Upper lobe of right lung (tissue), 1 donor: ENCODE data around the gene CEP112. TPM values are rescaled to one million over a fixed set of nuclear protein-coding genes. Genes with fewer than 3 reads are reported as not detected.
A peak's percentile ranks its signal among the peaks of the same experiment; 100 is the strongest.

Experiments used
- ATAC-seq: fragments of 200-7000 bp; cut with Tn5 transposase; one replicate; pipeline ENCODE4 v1.9.1; 2020; ENCODE audit warnings: mild to moderate bottlenecking, moderate library complexity
- DNase-seq: peaks from one replicate; pipeline ENCODE4 v3.0.0-alpha.2; 2020
- H3K27ac ChIP-seq: fragments of 200-600 bp; one replicate; pipeline ENCODE4 v1.8.0; 2022
- H3K27me3 ChIP-seq: fragments of 200-600 bp; one replicate; pipeline ENCODE4 v1.8.0; 2022; ENCODE audit warnings: mild to moderate bottlenecking
- H3K36me3 ChIP-seq: fragments of 200-600 bp; one replicate; pipeline ENCODE4 v1.8.0; 2022
- H3K4me1 ChIP-seq: fragments of 200-600 bp; one replicate; pipeline ENCODE4 v1.8.0; 2022
- H3K4me3 ChIP-seq: fragments of 200-600 bp; one replicate; pipeline ENCODE4 v1.8.0; 2022; ENCODE audit warnings: mild to moderate bottlenecking
- H3K9me3 ChIP-seq: fragments of 200-600 bp; one replicate; pipeline ENCODE4 v1.8.0; 2022
- intact Hi-C: fragments of 100-400 bp; cut with DNase I; formaldehyde crosslinking; loops from one replicate; pipeline ENCODE4 v1.11.0; 2022
- total RNA-seq: library from RNA; stranded (reverse); fragmentation: NEBNext Ultra II Directional; extraction: Animal tissue kit (Norgen Biotek cat#: 25700); gene quantifications from one replicate; pipeline ENCODE4 v1.2.1, GENCODE V29; 2021
- TF ChIP-seq, protein P1 (sequence below): fragments of 200-600 bp; IDR thresholded peaks from one replicate; pipeline ENCODE4 v1.8.0; 2022; ENCODE audit warnings: antibody characterized with exemption
- donor health status: DM: no; HTN: yes; CAD: no; lungs with severe emphysema.

Gene CEP112
- total RNA-seq, 1 donor from 2014 or later: 32.9 TPM

- Histone ChIP-seq H3K4me1 (peaks cover 12% of the 10 kb centered on the region), H3K27ac (no peak overlapping the region), H3K9me3 (no peaks in the 10 kb centered on the region), H3K4me3 (no peak overlapping the region), H3K36me3 (no peaks in the 10 kb centered on the region), H3K27me3 (no peaks in the 10 kb centered on the region)
- intact Hi-C loops: no loop called here
- ATAC-seq (no peak), DNase-seq (no peak)
- TF ChIP-seq, protein P1, sequence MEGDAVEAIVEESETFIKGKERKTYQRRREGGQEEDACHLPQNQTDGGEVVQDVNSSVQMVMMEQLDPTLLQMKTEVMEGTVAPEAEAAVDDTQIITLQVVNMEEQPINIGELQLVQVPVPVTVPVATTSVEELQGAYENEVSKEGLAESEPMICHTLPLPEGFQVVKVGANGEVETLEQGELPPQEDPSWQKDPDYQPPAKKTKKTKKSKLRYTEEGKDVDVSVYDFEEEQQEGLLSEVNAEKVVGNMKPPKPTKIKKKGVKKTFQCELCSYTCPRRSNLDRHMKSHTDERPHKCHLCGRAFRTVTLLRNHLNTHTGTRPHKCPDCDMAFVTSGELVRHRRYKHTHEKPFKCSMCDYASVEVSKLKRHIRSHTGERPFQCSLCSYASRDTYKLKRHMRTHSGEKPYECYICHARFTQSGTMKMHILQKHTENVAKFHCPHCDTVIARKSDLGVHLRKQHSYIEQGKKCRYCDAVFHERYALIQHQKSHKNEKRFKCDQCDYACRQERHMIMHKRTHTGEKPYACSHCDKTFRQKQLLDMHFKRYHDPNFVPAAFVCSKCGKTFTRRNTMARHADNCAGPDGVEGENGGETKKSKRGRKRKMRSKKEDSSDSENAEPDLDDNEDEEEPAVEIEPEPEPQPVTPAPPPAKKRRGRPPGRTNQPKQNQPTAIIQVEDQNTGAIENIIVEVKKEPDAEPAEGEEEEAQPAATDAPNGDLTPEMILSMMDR: no peak
These were observed 512.6 kb downstream of the CEP112 start for GRCh38 chr17:65679165-65679845.

GRCh38 chr17:65678546-65678945 lies 513.4 kb downstream of the CEP112 start:
- Histone ChIP-seq H3K27me3 (no peaks in the 10 kb centered on the region), H3K36me3 (no peaks in the 10 kb centered on the region), H3K4me3 (peak overlapping the region; percentile 2), H3K27ac (peak overlapping the region; percentile 38), H3K4me1 (peaks cover 12% of the 10 kb centered on the region), H3K9me3 (no peaks in the 10 kb centered on the region)
- TF ChIP-seq, protein P1: no peak
- DNase-seq: no peak
- intact Hi-C loops: no loop called here
- no peak for ATAC-seq

DNA sequence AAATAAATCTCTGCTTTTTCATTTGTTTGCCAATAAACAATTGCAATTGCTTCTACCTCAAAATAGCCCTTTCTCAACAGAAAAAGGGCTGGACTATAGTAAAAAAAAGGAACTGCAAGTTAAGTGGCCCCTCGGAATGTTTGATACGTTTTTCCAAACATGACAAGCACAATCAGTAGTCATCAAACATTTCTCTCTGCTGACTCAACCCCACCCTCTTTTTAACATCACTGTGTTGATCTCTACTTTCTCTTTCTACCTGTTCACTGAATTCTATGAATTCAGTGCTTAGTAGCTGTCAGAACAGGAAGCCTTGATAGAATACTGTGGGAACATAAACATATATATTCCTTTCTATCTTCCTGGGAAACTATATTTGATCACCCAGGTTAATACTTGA lies 514.0 kb downstream of the CEP112 start:
- H3K4me3 ChIP-seq: no peak overlapping the region
- no peaks in the 10 kb centered on the region for H3K27me3 ChIP-seq
- ATAC-seq (peak; percentile 21), DNase-seq (no peak)
- intact Hi-C loops: no loop called here
- no peaks in the 10 kb centered on the region for H3K9me3 ChIP-seq
- H3K4me1 ChIP-seq: peaks cover 12% of the 10 kb centered on the region
- TF ChIP-seq, protein P1: no peak
- H3K27ac ChIP-seq: no peak overlapping the region
- H3K36me3 ChIP-seq: no peaks in the 10 kb centered on the region

GRCh38 chr17:65674246-65675045 lies 517.5 kb downstream of the CEP112 start:
- Histone ChIP-seq H3K36me3 (no peaks in the 10 kb centered on the region), H3K27me3 (no peaks in the 10 kb centered on the region), H3K9me3 (no peaks in the 10 kb centered on the region), H3K4me3 (no peak overlapping the region), H3K4me1 (peaks cover 12% of the 10 kb centered on the region), H3K27ac (no peak overlapping the region)
- TF ChIP-seq, protein P1: no peak
- intact Hi-C loops: no loop called here
- DNase-seq (no peak), ATAC-seq (no peak)

- ATAC-seq: no peak
- no peaks in the 10 kb centered on the region for H3K36me3 ChIP-seq
- intact Hi-C loops: no loop called here
- no peak overlapping the region for H3K27ac ChIP-seq
- H3K4me1 ChIP-seq: no peaks in the 10 kb centered on the region
- H3K9me3 ChIP-seq: no peaks in the 10 kb centered on the region
- DNase-seq: no peak
- TF ChIP-seq, protein P1: no peak
- no peaks in the 10 kb centered on the region for H3K27me3 ChIP-seq
- H3K4me3 ChIP-seq: no peak overlapping the region
These were observed 521.1 kb downstream of the CEP112 start for GRCh38 chr17:65670667-65671371.
